ENCODE results near the gene ZSWIM7. TPM values are rescaled to one million over a fixed set of nuclear protein-coding genes. Genes with fewer than 3 reads are reported as not detected.
"Not testable (repeated sequence)": the region's sequence is repeated elsewhere in the genome, so short reads cannot be mapped to it uniquely, and the experiment has no call there.

Gene ZSWIM7
- total RNA-seq, 2 experiments from 2014 or later = 19.6 to 21.8 TPM

DNA sequence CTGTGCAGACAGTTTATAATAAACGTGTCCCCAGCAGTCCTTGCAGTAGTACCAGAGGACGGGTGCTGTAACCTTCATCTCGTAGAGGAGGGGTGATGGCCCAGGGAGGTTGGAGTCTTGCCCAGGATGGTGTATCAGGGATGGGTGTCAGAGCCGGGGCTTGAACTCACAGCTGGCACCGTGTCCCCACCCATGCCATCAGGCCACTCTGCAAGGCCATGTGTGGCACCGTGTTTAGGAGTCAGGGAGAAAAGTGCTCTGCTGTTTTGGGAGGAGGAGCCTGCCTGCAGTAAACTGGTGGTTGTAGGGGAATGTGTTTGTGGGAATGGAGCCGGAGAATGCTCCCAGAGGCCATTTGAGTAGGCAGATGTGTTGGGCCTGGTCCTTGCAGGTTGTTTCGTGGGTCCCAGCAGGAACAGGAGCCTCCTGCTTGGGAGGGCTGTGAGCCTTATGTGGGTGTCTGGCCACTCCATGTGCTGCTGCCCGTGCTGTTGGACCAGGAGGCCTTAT lies 52.8 kb downstream of the ZSWIM7 start:
- Mint-ChIP-seq H3K27ac (no peak overlapping the region), H3K4me1 (peaks cover 11% of the 10 kb centered on the region), H3K36me3 (peaks cover 5% of the 10 kb centered on the region), H3K4me3 (peak overlapping the region; percentile 82), H3K27me3 (peaks cover 12% of the 10 kb centered on the region), H3K9me3 (no peaks in the 10 kb centered on the region)
- DNase-seq (no peak), ATAC-seq (ENCODE audit: low read depth) (no peak)
- POLR2A ChIA-PET = interaction anchor here (0.7 to 3.5 kb wide), 3 partner anchors 12 to 1446 kb away, joined by 3 to 37 read pairs (median 14); partner anchors contain the start of genes TTC19 and ZSWIM7

- peaks cover 11% of the 10 kb centered on the region for H3K4me1 Mint-ChIP-seq
- POLR2A ChIA-PET = interaction anchor here (0.6 to 3.5 kb wide), 6 partner anchors 13 to 1445 kb away, joined by 3 to 37 read pairs (median 4); partner anchors contain the start of genes NCOR1, TTC19 and ZSWIM7
- H3K27ac Mint-ChIP-seq = peak overlapping the region; percentile 83
- ATAC-seq (ENCODE audit: low read depth) (peak; percentile 2), DNase-seq (no peak)
- H3K27me3 Mint-ChIP-seq = peaks cover 12% of the 10 kb centered on the region
- no peaks in the 10 kb centered on the region for H3K9me3 Mint-ChIP-seq
- peaks cover 5% of the 10 kb centered on the region for H3K36me3 Mint-ChIP-seq
- peak overlapping the region; percentile 82 for H3K4me3 Mint-ChIP-seq
Measured at GRCh38 chr17:15945527-15946191, 53.8 kb downstream of the ZSWIM7 start.

- DNase-seq (peak; percentile 85), ATAC-seq (ENCODE audit: low read depth) (peak; percentile 84)
- POLR2A ChIA-PET = interaction anchor here (0.6 to 3.5 kb wide), 6 partner anchors 14 to 319 kb away, joined by 3 to 37 read pairs (median 4); partner anchors contain the start of genes NCOR1, TTC19 and ZSWIM7
- H3K9me3 Mint-ChIP-seq = no peaks in the 10 kb centered on the region
- no peaks in the 10 kb centered on the region for H3K36me3 Mint-ChIP-seq
- peak within 1 kb of the TSS; percentile 82 for H3K4me3 Mint-ChIP-seq
- peaks cover 11% of the 10 kb centered on the region for H3K4me1 Mint-ChIP-seq
- peaks cover 12% of the 10 kb centered on the region for H3K27me3 Mint-ChIP-seq
- H3K27ac Mint-ChIP-seq = peak within 1 kb of the TSS; percentile 83
Measured at GRCh38 chr17:15944759-15945526, 54.6 kb downstream of the ZSWIM7 start, which contains the start of gene ADORA2B. Gene ADORA2B, plus strand, starts transcription at chr17:15945130. Its CDS starts 119 bp downstream, at chr17:15945249.

DNA sequence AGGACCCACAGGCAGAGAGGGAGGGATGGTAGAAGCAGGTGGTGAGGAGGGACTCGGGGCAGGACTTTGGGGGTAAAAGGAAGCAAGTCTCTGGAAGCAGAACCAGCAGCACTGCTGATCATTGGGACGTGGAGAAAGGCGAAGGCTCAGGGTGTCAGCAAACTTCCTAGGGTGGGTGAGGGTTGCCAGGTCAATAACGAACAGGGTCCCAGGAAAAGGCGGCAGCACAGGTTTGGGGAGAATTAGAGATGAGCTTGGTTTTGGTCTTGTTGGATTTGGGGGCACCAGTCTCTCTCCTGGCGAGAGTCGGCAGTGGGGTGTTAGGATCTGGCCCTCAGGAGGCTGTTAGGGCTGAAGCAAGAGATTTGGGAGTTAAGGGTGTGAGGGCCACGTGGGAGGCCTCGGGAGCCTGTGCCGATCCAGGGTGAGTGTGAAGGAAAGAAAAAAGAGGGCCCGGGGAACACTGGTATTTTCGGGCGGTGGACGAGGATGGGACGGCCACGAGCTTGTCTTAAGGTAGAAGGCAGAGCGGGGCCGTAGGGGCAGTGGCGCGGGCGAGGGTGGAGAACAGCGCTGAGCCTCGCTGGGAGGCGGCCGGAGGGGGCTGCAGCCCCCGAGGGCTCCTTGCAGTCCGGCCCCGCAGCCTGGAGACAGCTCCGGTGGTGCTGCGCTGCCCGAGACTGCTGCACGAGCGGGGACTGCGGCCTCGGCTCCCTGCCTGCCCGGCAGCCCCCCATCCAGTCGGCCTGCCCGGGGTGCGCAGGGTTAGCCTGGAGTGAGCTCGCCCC lies 55.3 kb downstream of the ZSWIM7 start:
- POLR2A ChIA-PET = interaction anchor here (0.9 to 3.5 kb wide), 4 partner anchors 15 to 111 kb away, joined by 3 to 37 read pairs (median 8); partner anchors contain the start of genes TTC19 and ZSWIM7
- ATAC-seq (ENCODE audit: low read depth) (no peak), DNase-seq (no peak)
- peak overlapping the region; percentile 78 for H3K27ac Mint-ChIP-seq
- H3K36me3 Mint-ChIP-seq = no peaks in the 10 kb centered on the region
- H3K4me1 Mint-ChIP-seq = peaks cover 11% of the 10 kb centered on the region
- peaks cover 12% of the 10 kb centered on the region for H3K27me3 Mint-ChIP-seq
- no peaks in the 10 kb centered on the region for H3K9me3 Mint-ChIP-seq
- peak overlapping the region; percentile 81 for H3K4me3 Mint-ChIP-seq

DNA sequence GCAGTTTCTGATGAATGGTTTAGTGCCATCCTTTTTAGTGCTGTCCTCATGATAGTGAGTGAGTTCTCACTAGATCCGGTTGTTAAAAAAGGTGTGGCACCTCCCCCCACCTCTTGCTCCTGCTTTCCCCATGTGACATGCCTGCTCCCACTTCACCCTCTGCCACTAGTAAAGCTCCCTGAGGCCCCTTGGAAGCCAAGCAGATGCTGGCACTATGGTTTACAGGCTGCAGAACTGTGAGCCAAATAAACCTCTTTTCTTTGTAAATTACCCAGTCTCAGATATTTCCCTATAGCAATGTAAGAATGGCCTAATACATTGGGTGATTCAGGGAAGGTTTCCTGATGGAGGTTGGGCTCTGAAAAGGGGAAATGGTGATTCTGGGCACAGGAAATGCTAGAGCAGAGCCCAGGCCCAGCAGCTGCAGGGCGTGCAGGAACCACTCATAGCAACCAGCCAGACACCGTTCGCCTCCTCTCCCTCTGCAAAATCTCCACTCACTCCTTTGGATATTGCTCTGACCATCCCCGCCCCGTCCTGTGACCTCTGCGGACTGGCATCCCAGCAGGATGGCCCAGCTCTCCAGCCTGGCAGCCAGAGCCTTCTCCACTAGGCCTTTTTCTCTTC lies 57.2 kb downstream of the ZSWIM7 start:
- Mint-ChIP-seq H3K27me3 (peaks cover 15% of the 10 kb centered on the region), H3K4me1 (peaks cover 11% of the 10 kb centered on the region), H3K36me3 (peaks cover 2% of the 10 kb centered on the region), H3K9me3 (no peaks in the 10 kb centered on the region), H3K27ac (no peak overlapping the region), H3K4me3 (no peak overlapping the region)
- no peak for DNase-seq
- POLR2A ChIA-PET = no interaction called here
- no peak for ATAC-seq (ENCODE audit: low read depth)

- peaks cover 3% of the 10 kb centered on the region for H3K36me3 Mint-ChIP-seq
- H3K9me3 Mint-ChIP-seq = no peaks in the 10 kb centered on the region
Measured at GRCh38 chr17:15941781-15942180, 57.7 kb downstream of the ZSWIM7 start.

DNA sequence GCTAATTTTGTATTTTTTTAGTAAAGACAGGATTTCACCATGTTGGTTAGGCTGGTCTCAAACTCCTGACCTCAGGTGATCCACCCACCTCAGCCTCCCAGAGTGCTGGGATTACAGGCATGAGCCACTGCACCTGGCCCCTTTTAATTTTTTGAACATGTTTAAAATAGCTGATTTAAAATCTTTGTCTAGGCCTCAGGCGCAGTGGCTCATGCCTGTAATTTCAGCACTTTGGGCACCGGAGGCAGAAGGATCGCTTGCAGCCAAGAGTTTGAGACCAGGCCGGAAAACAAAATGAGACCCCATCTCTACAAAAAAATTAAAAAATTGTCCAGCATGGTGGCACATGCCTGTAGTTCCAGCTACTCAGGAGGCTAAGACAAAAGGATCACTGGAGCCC lies 63.0 kb downstream of the ZSWIM7 start:
- DNase-seq; POLR2A ChIA-PET; H3K4me1 Mint-ChIP-seq; H3K27ac Mint-ChIP-seq; H3K4me3 Mint-ChIP-seq; H3K36me3 Mint-ChIP-seq; ATAC-seq (ENCODE audit: low read depth); H3K9me3 Mint-ChIP-seq: not testable (repeated sequence)
- H3K27me3 Mint-ChIP-seq = peaks cover 23% of the 10 kb centered on the region

More at GRCh38 chr17:15941781-15942180, 57.7 kb downstream of the ZSWIM7 start:
- DNase-seq = no peak
- Mint-ChIP-seq H3K27ac (no peak overlapping the region), H3K4me3 (no peak overlapping the region), H3K27me3 (peaks cover 15% of the 10 kb centered on the region), H3K4me1 (peaks cover 10% of the 10 kb centered on the region)
- no peak for ATAC-seq (ENCODE audit: low read depth)
- POLR2A ChIA-PET = interaction anchor here (0.7 kb wide), 1 partner anchor 60 kb away, joined by 3 read pairs; no protein-coding TSS in a partner anchor

DNA sequence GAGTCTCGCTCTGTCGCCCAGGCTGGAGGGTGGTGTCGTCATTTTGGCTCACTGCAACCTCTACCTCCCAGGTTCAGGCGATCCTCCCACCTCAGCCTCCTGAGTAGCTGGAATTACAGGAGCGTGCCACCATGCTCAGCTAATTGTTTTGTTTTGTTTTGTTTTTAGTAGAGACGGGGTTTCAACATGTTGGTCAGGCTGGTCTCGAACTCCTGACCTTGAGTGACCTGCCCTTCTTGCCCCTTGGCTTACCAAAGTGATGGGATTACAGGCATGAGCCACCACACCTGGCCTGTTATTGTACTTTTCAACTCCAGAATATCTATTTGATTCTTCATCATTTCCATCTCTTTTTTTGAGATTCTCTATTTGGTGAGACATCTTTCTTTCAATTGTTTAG lies 63.6 kb downstream of the ZSWIM7 start:
- Mint-ChIP-seq H3K27me3 (peaks cover 23% of the 10 kb centered on the region), H3K27ac (no peak overlapping the region), H3K4me1 (no peaks in the 10 kb centered on the region), H3K36me3 (peaks cover 3% of the 10 kb centered on the region), H3K4me3 (no peak overlapping the region), H3K9me3 (no peaks in the 10 kb centered on the region)
- ATAC-seq (ENCODE audit: low read depth) (no peak), DNase-seq (no peak)
- POLR2A ChIA-PET = no interaction called here

DNA sequence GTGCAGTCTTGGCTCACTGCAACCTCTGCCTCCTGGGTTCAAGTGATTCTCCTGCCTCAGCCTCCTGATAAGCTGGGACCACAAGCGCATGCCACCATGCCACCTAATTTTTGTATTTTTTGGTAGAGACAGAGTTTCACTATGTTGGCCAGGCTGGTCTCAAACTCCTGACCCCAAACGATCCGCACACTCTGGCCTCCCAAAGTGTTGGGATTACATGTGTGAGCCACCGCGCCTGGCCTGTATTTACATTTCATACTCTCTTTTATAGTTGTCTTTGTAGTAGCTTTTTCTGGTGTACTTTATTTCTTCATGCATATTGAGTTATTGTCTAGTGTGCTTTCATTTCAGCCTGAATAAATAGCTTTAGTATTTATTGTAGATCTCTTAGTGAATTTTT lies 64.6 kb downstream of the ZSWIM7 start:
- Mint-ChIP-seq H3K27ac (no peak overlapping the region), H3K9me3 (no peaks in the 10 kb centered on the region), H3K4me1 (no peaks in the 10 kb centered on the region), H3K4me3 (no peak overlapping the region), H3K27me3 (peaks cover 23% of the 10 kb centered on the region), H3K36me3 (peaks cover 3% of the 10 kb centered on the region)
- POLR2A ChIA-PET = no interaction called here
- no peak for ATAC-seq (ENCODE audit: low read depth)
- DNase-seq = no peak

- Mint-ChIP-seq H3K36me3 (no peaks in the 10 kb centered on the region), H3K27ac (no peak overlapping the region), H3K4me3 (no peak overlapping the region), H3K4me1 (peaks cover 4% of the 10 kb centered on the region), H3K9me3 (no peaks in the 10 kb centered on the region), H3K27me3 (peaks cover 34% of the 10 kb centered on the region)
- POLR2A ChIA-PET = no interaction called here
- no peak for DNase-seq
- no peak for ATAC-seq (ENCODE audit: low read depth)
Measured at GRCh38 chr17:15931394-15931793, 68.1 kb downstream of the ZSWIM7 start.

- H3K36me3 Mint-ChIP-seq = no peaks in the 10 kb centered on the region
- H3K27ac Mint-ChIP-seq = no peak overlapping the region
- no peaks in the 10 kb centered on the region for H3K9me3 Mint-ChIP-seq
- H3K4me3 Mint-ChIP-seq = no peak overlapping the region
- DNase-seq (no peak), ATAC-seq (ENCODE audit: low read depth) (no peak)
- H3K27me3 Mint-ChIP-seq = peaks cover 30% of the 10 kb centered on the region
- POLR2A ChIA-PET = no interaction called here
- peaks cover 4% of the 10 kb centered on the region for H3K4me1 Mint-ChIP-seq
Measured at GRCh38 chr17:15930426-15930825, 69.1 kb downstream of the ZSWIM7 start.

DNA sequence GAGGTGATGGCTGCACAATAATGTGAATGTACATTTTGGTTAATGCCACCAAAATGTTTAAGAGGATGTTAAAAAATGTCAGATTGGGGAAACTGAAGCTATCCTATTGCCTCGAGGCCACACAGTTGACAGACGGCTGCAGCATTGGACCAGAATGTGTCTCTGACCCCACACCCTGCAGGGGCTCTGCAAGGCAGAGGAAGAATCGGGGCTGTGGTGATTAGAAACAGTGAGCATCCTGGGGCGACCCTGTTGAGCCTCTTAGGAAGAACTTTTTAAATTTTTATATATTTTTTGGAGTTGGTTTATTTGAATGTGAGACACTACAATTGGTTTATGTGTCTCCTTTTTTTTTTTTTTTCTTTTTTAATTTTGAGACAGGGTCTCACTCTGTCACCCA lies 69.6 kb downstream of the ZSWIM7 start:
- Mint-ChIP-seq H3K9me3 (no peaks in the 10 kb centered on the region), H3K4me1 (peaks cover 4% of the 10 kb centered on the region), H3K36me3 (no peaks in the 10 kb centered on the region), H3K27ac (no peak overlapping the region), H3K4me3 (no peak overlapping the region), H3K27me3 (peaks cover 26% of the 10 kb centered on the region)
- no peak for DNase-seq
- ATAC-seq (ENCODE audit: low read depth) = no peak
- POLR2A ChIA-PET = no interaction called here

Data from activated naive CD8-positive, alpha-beta T cell treated with anti-CD3 and anti-CD28 coated beads, Interleukin-2, amount 10 ng/mL, durations not matched to agents 7 days and 5 days (primary cell).